ENCODE data around the gene PPP1R14C.
A peak's percentile ranks its signal among the peaks of the same experiment; 100 is the strongest.

PPP1R14C gene

DNA sequence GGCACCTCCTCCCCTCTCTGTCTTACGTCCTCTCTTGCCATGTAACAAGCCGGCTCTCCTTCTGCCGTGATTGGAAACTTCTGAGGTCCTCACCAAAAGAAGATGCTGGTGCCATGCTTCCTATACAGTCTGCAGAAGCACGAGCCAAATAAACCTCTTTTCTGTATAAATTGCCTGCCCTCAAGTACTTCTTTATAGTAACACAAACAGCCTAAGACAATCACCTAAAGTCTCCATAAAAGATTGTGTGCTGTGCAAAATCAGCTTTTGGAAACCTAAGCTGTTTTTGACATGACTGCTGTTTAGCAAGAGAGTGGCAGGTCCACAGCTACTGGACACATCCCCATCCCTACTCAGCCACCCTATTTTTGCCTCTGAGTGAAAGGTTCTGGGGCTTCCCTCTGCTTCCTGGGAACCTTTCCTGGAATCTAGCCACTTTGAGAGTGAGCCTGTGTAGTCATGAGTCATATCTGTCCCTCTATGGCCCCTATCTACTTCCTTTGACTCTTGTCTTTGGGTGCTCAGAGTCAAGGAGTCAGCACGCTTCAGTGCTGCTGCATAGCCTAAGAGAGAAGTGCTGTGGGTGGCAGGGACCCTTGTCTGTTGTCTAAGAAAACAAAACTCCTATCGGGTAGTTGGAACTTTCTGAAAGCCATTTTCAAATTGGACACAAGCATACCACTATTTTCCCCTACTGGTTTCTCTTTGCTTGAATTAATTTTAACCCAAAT is 110.0 kb downstream of the PPP1R14C start:
- peak; percentile 6 to 17 for DNase-seq

DNA sequence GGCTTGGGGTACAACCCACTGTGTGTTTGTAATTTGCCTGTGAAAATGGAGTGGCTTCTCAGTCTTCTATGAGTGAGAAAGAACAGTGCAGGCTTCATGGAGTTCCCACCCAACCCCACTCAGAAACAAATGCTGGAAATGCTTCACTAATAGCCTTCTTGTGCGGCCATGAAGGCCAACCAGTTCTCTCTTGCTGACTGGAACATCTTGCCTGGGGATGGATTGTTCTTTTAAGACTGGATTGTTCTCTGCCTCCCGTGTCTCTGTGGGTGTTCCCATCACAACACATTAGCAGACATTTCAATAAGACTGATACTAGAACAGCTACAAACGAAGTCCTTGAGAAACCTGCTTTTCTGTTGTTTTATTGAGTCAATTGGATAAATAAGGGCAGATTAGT is 110.6 kb downstream of the PPP1R14C start:
- DNase-seq = no peak

DNA sequence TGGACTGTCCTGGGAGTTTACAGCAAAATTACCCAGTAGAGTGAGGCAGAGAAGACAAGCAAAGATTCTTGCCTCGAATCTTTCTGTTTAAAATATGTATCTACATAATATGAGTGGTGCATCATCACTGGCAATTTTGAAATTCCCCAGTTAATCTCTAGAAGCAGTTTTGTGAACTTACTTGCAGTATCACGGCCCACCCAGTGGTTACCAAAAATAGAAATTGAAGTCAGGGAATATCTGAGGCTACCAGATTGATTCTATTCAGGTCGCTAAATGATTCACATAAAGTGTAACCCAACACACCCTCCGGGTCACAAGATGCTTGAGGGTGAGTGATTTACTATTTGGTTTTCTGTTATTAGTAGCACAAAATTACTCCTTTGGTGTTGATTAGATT is 111.9 kb downstream of the PPP1R14C start:
- no peak for DNase-seq

DNA sequence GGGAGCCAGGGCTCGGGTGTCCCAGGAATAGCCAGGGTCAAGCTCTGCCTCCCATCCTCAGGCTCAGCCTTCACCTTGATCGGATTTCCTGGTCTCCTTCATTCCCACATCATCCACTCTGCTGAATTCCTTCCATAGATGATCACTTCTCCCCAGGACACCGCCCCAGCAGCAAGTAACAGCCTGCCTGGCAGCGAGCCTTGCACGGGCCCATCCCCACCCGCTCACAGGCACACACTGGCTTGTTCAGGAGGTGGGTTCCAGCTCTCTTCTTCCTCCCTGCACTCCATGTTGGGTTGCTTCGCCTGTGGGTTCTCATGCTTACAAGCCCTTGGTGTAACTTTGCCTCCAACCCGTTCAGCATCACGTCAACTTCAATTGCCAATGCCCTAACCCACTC is 113.0 kb downstream of the PPP1R14C start:
- no peak for DNase-seq

DNA sequence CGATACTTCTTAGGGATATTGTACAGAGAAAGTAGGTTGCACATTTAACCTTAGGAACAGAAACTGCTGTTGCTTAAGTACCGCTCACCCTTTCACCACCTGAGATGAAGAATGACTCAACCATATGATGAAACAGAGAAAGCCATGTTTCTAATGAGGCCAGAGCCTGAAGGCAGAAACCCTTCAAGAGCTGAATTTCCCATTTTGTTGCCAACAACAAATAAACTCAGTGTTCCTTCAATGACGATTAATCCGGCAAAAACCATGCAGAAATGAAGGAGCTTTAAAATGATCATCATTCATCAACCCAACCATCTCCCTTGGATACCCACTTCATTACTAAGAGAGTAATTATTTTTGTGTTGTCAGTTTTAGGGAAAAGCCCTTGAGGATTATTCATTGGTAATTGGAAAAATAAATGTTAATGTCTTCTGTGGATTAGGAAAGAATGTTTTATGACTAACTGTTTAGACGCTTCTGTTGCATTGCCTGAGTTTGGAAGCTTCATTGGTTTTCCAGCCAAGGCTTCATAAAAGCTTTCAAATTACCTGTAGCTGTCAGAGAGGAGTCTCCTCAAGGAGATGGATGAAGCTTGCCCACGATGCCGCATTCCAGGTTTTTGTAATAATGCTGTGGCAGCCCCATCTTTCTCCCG is 113.9 kb downstream of the PPP1R14C start:
- DNase-seq = no peak

DNA sequence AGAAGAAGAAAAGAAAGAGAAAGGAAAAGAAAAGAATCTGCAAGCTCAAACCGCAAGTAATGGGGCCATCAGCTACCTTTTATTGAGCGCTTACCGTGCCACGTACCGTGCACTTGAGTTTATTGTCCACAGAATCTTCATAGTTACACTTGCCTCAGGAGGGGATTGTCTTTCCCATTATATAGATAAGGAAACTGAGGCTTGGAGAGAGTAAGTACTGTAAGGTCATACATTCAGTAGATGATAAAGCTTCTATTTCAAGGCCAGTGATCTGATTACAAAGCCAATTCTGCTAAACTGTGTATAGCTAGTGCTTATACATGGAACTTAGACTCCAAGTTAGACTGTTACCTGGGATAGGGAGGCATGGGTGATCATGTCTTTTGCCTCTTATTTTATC is 115.5 kb downstream of the PPP1R14C start:
- DNase-seq = no peak

DNA sequence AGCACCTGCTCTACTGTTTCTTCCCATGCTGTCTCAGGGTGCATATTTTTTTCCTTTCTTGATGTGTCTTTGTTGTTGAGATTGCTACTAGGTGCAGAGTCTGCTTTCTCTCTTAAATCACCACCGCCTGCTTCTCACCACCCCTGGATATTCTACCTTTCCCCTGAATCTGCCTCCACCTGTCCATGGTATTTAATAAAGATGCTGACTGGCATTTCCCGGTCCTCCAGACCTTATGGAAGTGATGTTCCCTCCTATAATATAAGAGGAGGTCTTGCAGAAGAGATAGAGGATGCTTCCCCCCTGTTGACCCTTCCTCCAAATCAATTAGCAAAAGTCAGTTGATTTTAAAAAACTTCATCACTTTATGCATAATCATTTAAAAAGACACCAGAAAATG is 118.1 kb downstream of the PPP1R14C start:
- DNase-seq = no peak

DNA sequence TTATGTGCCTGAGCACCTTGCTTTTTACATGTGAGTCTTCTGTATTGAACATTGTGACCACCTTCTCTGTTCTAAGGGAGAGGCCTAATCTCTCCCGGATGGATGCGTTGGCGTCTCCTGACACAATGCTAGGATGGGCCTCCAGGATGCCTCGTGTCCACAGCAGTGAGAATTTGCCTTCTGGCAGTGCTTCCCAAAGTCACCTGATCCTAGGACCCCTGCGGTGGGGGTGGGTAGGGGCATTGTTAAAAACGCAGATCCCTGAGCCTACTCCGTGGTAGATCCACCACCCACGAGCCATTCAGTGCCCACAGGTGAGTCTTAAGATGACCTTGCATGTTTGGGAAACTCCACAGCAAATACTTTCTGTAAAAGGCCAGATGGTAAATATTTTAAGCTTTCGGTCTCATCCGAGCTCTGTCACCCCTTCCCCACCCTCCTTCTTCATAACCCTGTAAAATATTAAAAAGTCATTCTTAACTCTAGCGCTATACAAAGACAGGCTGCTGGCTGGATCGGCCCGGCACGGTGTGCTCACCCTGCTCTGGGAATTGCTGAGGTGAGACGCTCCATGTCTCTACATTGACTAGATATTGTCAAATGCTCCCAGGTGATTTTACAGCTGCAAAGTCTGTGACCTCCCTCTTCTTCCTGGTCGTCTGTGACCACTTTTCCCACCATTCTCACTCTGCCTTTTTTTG is 119.3 kb downstream of the PPP1R14C start:
- DNase-seq = no peak

DNA sequence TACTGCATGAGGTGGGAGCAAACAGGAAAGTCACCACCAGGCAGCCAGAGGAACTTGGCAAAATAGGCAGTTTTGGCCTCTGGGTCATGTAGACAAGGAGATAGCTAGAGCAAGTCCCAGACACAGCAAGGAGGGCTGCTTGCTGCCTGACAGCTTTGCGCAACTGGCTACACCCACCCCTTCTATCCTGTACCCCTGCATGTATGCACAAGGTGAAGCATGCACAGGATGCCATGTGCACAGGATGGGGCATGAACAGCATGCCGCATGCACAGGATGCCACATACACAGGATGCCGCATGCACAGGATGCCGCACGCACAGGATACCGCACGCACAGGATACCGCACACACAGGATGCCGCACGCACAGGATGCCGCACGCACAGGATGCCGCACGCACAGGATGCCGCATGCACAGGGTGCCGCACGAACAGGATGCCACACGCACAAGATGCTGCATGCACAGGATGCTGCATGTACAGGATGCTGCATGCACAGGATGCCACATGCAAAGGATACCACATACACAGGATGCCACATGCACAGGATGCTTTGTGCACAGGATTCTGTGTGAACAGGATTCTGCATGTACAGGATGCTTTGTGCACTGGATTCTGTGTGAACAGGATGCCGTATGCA is 121.0 kb downstream of the PPP1R14C start:
- DNase-seq = no peak

DNA sequence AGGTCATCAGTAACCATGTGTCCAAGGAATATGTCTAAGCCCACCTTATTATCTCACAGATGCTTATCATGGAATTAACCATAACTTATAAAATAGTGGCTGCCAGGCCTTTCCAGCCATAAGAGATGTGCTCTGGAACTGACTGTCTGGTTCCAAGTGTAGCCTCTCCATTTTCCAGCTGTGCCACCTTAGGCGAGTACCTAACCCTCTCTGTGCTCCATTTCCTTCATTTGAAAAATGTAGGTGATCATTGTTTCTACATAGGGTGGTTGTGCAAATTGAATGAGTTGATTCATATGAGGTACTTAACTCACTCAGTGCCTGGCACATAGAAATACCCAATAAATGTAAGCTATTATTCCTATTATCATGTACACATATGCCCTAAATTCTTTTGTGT is 123.5 kb downstream of the PPP1R14C start:
- DNase-seq = no peak

DNA sequence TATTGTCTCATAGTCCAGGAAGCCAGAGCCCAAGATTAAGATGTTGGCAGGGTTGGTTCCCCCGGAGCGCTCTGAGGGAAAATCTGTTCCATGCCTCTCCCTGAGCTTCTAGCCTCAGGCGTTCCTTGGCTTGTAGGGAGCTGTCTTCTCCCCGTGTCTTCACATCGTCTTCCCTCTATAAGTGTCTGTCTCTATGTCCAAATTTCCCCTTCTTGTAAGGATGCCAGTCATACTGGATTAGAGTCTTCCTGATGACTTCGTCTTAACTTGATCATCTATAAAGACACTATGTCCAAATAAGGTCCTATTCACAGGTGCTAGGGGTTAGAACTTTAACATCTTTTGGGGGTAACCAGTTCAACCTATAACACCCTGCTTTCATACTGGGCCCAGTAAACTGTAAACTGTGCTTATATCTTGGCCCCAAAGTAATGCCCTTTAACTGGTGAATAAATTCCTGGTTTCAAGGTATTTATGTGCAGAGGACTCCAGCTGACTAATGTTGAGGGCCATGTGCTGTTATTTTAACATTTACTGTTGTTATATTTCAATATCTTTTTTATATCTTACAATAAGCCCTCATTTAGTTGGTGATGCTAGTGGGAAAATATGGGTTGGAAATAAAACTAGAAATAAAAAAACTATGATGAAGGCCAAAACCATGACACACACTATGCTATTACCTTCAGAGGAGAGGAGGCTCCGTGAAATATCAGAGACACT is 124.3 kb downstream of the PPP1R14C start:
- no peak for DNase-seq

DNA sequence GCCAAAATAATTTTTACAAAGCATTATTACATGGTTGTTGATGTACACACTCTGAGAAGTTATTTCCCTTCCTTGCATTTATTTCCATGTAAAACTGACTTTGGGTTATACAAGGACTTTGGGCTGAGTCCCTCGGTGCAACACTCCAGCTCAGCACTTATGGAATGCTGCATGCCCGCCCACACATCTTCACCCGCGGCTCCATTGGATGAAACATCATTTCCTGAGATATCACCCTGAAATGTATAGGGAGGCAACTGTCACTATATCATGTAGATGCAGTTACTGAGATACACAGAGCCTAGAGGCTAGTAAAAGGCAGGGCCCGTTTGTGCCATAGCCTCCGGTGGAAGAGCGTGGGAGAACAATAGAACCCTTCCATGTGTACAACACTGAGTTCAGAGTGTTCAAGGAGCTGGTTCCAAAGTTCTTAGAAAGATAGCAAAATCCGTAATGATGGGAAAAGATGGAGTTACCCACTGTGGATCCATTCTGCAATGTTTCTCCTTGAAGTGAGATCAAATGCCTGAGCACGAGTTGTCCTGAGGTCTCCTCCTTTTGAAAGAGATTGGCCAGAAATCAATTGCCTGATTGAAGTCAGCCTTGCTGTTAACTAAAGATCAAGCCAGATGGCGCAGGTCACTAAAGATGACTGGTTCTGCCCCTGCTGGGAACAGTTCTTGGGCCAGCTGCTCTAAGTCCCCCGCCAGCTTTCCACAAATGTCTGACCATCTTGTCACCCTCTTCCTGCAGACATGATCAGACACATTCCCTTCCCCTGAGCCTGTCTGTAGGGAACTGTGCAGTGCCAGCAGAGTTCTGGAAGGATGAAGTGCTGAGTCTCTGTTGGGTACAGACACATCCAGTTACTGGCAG is 125.1 kb downstream of the PPP1R14C start:
- no peak for DNase-seq

DNA sequence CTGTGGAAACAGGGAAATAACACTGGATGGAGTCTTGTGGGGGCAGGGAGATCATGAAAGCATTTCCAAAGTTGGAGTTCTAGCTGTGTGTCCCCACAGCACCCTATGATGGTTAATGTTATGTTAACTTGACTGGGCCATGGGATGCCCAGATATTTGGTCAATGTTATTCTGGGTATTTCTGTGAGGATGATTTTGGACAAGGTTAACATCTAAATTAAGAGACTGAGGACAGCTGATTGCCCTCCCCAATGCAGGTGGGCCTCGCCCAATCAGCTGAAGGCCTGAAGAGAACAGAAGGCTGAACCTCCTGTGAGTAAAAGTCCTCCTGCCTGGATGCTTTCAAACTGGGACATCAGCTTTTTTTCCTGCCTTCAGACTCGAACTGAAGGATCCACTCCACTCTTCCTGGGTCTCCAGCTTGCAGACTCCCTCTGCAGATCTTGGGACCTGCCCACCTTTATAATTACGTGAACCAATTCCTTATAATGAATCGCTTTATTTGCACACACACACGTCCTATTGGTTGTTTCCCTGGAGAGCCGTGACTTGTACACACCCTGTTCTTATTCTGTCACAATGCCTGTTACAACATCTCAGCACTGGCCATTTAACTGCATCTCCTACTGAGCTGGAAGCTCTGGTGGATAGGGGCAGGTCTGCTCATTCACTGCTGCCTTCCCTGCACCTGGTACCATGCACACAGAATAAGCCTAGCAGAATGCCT is 126.4 kb downstream of the PPP1R14C start:
- no peak for DNase-seq

DNA sequence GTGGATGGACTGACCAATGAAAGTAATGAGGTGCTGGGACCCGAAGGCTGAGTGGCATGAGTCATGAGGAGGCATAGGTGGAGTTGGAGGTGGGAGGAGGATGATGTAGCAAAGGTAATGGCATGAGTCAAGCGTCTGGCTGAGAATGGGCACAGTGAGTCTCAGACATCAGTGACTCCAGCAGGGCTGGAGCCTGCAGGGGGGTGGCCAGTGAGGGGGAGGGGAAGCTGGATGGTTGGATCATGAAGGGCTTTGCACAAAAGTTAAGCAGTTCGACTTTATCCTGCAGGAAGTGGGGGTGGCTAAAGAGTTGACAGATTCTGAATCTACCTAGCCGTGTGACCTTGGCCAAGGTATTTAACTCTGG is 127.0 kb downstream of the PPP1R14C start:
- no peak for DNase-seq

DNA sequence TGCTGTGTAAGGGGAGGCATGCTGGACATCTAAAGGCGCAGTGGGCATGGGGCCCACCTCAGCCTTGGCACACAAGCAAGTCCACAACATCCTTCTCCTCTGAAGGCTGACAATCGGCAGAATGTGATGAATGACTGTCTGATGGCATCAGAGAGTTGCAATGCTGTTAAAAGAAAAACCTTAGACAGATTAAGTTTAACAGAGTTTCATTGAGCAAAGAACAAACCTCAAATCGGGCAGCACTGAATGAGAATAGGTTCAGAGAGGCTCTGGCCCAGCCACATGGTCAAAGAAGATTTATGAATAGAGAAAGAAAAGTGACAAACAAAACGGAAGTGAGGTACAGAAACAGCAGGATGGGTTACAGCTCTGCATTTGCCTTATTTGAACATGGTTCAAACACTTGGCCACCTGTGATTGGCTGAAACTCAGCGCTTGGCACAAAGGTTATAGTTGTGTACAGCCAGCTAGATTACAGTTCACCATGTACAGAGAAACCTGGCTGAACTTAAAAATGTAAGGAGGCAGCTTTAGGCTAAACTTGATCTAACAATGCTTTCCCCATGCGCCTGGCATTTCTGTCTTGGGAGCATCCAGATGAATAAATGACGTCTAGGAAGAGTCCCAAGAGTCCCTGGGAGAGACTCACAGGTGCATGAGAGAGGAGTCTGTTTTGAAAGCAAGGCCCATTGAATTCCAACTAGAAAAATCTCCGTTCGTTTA is 127.6 kb downstream of the PPP1R14C start:
- no peak for DNase-seq

DNA sequence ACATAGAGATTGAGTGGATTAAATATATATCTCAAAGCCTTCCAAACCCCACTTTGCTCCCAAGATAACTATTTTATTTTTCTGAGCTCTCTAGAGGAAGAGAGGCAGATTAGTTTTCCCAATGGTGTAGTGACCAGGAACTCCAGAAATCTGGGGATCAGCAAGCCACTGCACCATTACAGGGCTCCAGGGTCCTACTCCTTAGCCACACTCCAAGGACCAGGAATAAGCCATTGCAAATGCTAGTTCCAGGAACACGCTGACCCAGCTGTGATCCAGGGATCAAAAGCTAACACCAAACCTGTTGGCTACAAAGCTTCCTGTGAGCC is 128.3 kb downstream of the PPP1R14C start:
- DNase-seq = no peak

DNA sequence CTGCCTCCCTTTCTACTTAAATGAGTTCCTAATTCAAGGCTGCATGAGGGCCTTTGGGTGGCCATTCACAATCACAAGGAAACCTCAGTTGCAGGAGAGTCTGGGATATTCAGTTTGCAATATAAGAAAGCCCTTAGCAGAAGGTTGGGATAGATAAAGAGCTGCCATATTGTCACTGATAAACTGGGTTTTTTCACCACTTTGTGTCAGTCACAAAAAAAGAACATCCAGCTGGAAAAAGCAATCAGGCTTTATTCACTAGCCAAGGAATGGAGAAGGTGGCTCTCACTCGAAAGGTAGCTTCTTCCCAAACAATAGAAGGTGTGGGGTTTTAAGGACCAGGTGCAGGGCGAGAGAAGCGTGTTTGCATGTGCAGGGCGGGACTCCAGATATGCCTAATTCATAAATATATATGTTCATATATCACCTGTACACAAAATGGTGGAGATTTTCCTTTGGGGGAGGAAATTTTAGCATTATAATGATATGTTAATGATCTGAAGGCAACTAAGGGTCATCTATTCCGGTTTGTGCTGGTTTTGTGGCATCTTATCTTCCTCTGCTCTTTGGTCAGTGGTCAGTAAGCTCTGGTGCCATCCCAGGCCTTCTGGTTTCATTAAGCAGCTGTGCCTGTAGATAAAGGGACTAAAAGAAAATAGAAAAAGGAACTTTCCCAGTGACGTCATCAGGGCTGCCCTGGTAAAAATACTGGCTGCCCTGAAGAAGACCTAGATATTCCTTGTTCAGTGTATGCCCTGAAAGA is 128.8 kb downstream of the PPP1R14C start:
- DNase-seq = no peak

DNA sequence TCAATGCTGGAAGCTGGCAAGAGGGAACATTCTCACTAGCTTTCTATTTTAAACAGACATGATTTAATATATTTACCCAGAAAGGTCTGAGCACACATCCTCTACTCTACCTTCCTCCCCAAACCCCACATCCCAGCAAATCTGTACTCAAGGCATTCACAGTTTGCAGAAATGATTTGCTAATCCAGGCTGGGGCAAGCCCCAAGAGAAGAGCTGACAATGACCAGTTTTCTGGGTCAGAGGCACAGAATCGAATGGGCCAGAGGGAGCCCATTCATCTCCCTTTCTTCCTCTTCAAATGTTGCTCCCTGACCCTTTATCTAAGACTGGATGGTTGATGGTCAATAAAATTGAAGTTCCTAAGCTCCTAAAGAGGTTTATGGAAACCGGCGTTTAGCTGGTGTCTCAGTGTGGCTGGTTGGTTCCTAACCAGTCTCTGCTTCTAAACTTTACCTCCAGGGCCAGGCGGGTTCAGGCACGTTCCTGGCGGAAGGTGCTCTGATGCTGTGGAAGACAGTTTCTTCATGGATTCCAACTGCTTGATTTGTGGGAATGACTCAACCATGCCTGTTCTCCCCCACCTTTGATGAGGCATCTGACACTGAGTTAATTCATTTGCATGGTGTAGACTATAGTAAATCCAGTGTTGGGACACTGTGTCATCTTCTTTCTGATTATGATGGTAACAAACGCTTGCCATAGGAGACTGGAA is 129.6 kb downstream of the PPP1R14C start:
- DNase-seq = no peak

DNA sequence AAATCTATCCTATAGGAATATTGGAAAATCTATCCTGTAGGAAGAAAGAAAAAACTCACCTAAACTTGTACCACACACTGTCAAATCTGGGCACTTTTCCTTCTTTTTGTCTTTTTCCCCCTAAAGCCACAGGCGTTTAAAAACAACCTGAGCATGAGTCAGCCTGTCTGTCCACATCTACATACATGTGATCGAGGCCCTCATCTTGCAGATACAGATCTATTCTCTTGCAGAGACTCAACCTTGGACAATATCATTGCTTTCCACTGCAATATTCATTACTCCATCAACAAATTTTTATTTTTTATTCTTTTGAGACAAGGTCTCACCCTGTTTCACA is 130.1 kb downstream of the PPP1R14C start:
- DNase-seq = no peak

Measured in Kasumi-1 (cell line).